ENCODE measurements around the gene PDXK. TPM values are rescaled to one million over a fixed set of nuclear protein-coding genes. Genes with fewer than 3 reads are reported as not detected.

The PDXK gene
- total RNA-seq, 1 donor from 2014 or later = 12.5 TPM

- Histone ChIP-seq H3K4me1 (ENCODE audit: control insufficient read depth in 3 of 3, insufficient read depth in 3 of 3, low read length in 3 of 3) (peaks cover 8 to 15% (median 9%) of the 10 kb centered on the region in 3 donors), H3K4me3 (ENCODE audit: low read length in 3 of 3) (no peak overlapping the region), H3K36me3 (ENCODE audit: control insufficient read depth in 3 of 3, insufficient read depth in 3 of 3, low read length in 3 of 3) (no peaks in the 10 kb centered on the region), H3K27ac (ENCODE audit: low read depth, low read length) (no peak overlapping the region), H3K27me3 (ENCODE audit: control insufficient read depth in 3 of 3, insufficient read depth in 3 of 3, low read length in 3 of 3) (no peaks in the 10 kb centered on the region), H3K9me3 (ENCODE audit: control insufficient read depth in 3 of 3, low read length in 3 of 3) (no peaks in the 10 kb centered on the region), H3K9ac (ENCODE audit: low read depth in 1 of 3, low read length in 3 of 3) (no peak overlapping the region)
Observed at GRCh38 chr21:43779660-43780059, 60.7 kb downstream of the PDXK start.

DNA sequence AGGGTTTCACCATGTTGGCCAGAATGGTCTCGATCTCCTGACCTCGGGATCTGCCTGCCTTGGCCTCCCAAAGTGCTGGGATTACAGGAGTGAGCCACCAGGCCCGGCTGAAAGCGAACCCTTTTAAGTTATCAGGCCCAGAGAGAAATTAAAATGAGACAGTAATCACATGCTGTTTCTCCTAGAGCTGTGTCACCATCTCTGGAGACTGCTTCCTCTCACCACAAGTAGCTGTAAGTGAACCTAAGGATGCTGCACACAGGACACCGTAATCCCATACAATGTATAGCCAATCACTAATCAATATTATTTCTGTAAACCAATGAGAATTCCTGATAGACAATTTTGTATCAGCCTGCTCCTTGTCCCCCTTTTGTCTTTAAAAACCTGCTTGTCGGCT, 62.9 kb downstream of the PDXK start:
- no peak overlapping the region for H3K9ac ChIP-seq (ENCODE audit: low read depth in 1 of 3, low read length in 3 of 3)
- H3K4me3 ChIP-seq (ENCODE audit: low read length in 3 of 3) = no peak overlapping the region
- H3K4me1 ChIP-seq (ENCODE audit: control insufficient read depth in 3 of 3, insufficient read depth in 3 of 3, low read length in 3 of 3) = peaks cover 0 to 3% (median 0%) of the 10 kb centered on the region in 3 donors
- no peaks in the 10 kb centered on the region for H3K36me3 ChIP-seq (ENCODE audit: control insufficient read depth in 3 of 3, insufficient read depth in 3 of 3, low read length in 3 of 3)
- H3K27me3 ChIP-seq (ENCODE audit: control insufficient read depth in 3 of 3, insufficient read depth in 3 of 3, low read length in 3 of 3) = no peaks in the 10 kb centered on the region
- no peak overlapping the region for H3K27ac ChIP-seq (ENCODE audit: low read depth, low read length)
- H3K9me3 ChIP-seq (ENCODE audit: control insufficient read depth in 3 of 3, low read length in 3 of 3) = no peaks in the 10 kb centered on the region

- H3K9me3 ChIP-seq (ENCODE audit: control insufficient read depth in 3 of 3, low read length in 3 of 3) = no peaks in the 10 kb centered on the region
- no peak overlapping the region for H3K9ac ChIP-seq (ENCODE audit: low read depth in 1 of 3, low read length in 3 of 3)
- H3K27ac ChIP-seq (ENCODE audit: low read depth, low read length) = no peak overlapping the region
- H3K36me3 ChIP-seq (ENCODE audit: control insufficient read depth in 3 of 3, insufficient read depth in 3 of 3, low read length in 3 of 3) = no peaks in the 10 kb centered on the region
- H3K27me3 ChIP-seq (ENCODE audit: control insufficient read depth in 3 of 3, insufficient read depth in 3 of 3, low read length in 3 of 3) = no peaks in the 10 kb centered on the region
- H3K4me3 ChIP-seq (ENCODE audit: low read length in 3 of 3) = no peak overlapping the region
- H3K4me1 ChIP-seq (ENCODE audit: control insufficient read depth in 3 of 3, insufficient read depth in 3 of 3, low read length in 3 of 3) = peaks cover 0 to 3% (median 0%) of the 10 kb centered on the region in 3 donors
Observed at GRCh38 chr21:43782431-43783097, 63.6 kb downstream of the PDXK start.

DNA sequence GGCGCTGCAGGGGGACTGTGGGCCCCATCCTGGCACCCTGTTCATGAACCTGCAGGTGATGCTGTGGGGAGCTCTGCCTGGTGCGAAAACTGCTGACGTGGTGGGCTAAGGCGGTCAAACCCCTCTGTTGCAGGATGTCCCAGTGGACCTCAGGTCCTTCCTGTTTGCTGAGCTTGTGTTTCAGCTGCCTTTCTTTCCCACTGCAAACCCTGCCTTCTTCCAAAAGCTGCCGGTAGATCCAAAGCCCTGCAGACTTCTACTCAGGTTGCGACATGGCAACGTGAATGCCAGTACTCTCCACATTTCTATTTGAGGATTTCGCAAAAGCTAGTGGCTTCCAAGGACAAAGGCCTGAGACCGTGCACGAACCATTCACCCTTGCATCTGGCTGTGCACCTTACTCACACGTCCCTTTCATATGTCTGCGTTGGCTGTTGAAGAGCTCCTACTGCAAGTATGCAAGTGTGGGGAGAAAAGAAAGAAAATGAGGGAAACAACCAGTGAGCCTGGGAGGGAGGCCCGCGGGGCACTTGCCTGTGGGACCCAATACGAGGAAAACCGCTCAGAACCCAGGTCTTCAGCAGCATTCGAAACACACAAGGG, 64.3 kb downstream of the PDXK start:
- Histone ChIP-seq H3K4me3 (ENCODE audit: low read length in 3 of 3) (no peak overlapping the region), H3K9me3 (ENCODE audit: control insufficient read depth in 3 of 3, low read length in 3 of 3) (no peaks in the 10 kb centered on the region), H3K9ac (ENCODE audit: low read depth in 1 of 3, low read length in 3 of 3) (no peak overlapping the region), H3K27me3 (ENCODE audit: control insufficient read depth in 3 of 3, insufficient read depth in 3 of 3, low read length in 3 of 3) (no peaks in the 10 kb centered on the region), H3K36me3 (ENCODE audit: control insufficient read depth in 3 of 3, insufficient read depth in 3 of 3, low read length in 3 of 3) (no peaks in the 10 kb centered on the region), H3K4me1 (ENCODE audit: control insufficient read depth in 3 of 3, insufficient read depth in 3 of 3, low read length in 3 of 3) (peaks cover 0 to 3% (median 0%) of the 10 kb centered on the region in 3 donors), H3K27ac (ENCODE audit: low read depth, low read length) (no peak overlapping the region)

DNA sequence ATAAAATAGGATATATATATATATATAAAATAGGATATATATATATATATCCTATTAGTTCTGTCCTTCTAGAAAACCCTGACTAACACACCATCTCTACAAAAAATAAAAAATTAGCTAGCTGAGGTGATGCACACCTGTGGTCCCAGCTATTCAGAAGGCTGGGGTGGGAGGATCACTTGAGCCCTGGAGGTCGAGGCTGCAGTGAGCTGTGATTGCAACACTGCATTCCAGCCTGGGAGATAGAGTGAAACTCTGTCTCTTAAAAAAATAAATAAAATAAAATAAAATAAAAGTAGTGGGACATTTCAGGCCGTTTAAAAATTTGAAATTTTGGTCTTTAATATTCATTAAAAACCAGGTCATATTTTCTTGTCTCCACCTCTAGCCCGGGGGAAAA, 66.2 kb downstream of the PDXK start:
- Histone ChIP-seq H3K9me3 (ENCODE audit: control insufficient read depth in 3 of 3, low read length in 3 of 3) (no peaks in the 10 kb centered on the region), H3K27me3 (ENCODE audit: control insufficient read depth in 3 of 3, insufficient read depth in 3 of 3, low read length in 3 of 3) (no peaks in the 10 kb centered on the region), H3K4me1 (ENCODE audit: control insufficient read depth in 3 of 3, insufficient read depth in 3 of 3, low read length in 3 of 3) (peaks cover 3 to 4% (median 4%) of the 10 kb centered on the region in 3 donors), H3K27ac (ENCODE audit: low read depth, low read length) (no peak overlapping the region), H3K9ac (ENCODE audit: low read depth in 1 of 3, low read length in 3 of 3) (no peak overlapping the region), H3K4me3 (ENCODE audit: low read length in 3 of 3) (no peak overlapping the region), H3K36me3 (ENCODE audit: control insufficient read depth in 3 of 3, insufficient read depth in 3 of 3, low read length in 3 of 3) (no peaks in the 10 kb centered on the region)

- Histone ChIP-seq H3K27me3 (ENCODE audit: control insufficient read depth in 3 of 3, insufficient read depth in 3 of 3, low read length in 3 of 3) (no peaks in the 10 kb centered on the region), H3K9me3 (ENCODE audit: control insufficient read depth in 3 of 3, low read length in 3 of 3) (no peaks in the 10 kb centered on the region), H3K4me3 (ENCODE audit: low read length in 3 of 3) (no peak overlapping the region), H3K9ac (ENCODE audit: low read depth in 1 of 3, low read length in 3 of 3) (no peak overlapping the region), H3K27ac (ENCODE audit: low read depth, low read length) (no peak overlapping the region), H3K4me1 (ENCODE audit: control insufficient read depth in 3 of 3, insufficient read depth in 3 of 3, low read length in 3 of 3) (peaks cover 9 to 16% (median 11%) of the 10 kb centered on the region in 3 donors), H3K36me3 (ENCODE audit: control insufficient read depth in 3 of 3, insufficient read depth in 3 of 3, low read length in 3 of 3) (peaks cover 0 to 3% (median 3%) of the 10 kb centered on the region in 3 donors)
Observed at GRCh38 chr21:43786300-43786806, 67.4 kb downstream of the PDXK start.

DNA sequence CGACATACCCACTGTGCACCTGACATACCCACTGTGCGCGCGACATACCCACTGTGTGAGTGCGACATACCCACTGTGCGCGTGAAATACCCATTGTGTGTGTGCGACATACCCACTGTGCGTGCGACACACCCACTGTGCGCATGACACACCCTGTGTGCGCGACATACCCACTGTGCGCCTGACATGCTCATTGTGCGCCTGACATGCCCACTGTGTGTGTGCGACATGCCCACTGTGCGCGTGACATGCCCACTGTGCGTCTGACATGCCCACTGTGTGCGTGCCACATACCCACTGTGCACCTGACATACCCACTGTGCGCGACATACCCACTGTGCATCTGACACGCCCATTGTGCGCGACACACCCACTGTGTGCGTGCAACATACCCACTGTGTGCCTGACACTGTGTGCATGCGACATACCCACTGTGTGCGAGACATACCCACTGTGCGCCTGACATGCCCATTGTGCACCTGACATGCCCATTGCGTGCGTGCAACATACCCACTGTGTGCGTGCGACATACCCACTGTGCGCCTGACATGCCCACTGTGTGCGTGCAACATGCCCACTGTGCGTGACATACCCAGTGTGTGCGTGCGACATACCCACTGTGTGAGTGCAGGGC, 68.0 kb downstream of the PDXK start:
- peaks cover 4 to 7% (median 5%) of the 10 kb centered on the region in 3 donors for H3K36me3 ChIP-seq (ENCODE audit: control insufficient read depth in 3 of 3, insufficient read depth in 3 of 3, low read length in 3 of 3)
- H3K27me3 ChIP-seq (ENCODE audit: control insufficient read depth in 3 of 3, insufficient read depth in 3 of 3, low read length in 3 of 3) = no peaks in the 10 kb centered on the region
- no peaks in the 10 kb centered on the region for H3K9me3 ChIP-seq (ENCODE audit: control insufficient read depth in 3 of 3, low read length in 3 of 3)
- H3K4me1 ChIP-seq (ENCODE audit: control insufficient read depth in 3 of 3, insufficient read depth in 3 of 3, low read length in 3 of 3) = peaks cover 9 to 16% (median 11%) of the 10 kb centered on the region in 3 donors
- no peak overlapping the region for H3K4me3 ChIP-seq (ENCODE audit: low read length in 3 of 3)
- no peak overlapping the region for H3K27ac ChIP-seq (ENCODE audit: low read depth, low read length)
- no peak overlapping the region for H3K9ac ChIP-seq (ENCODE audit: low read depth in 1 of 3, low read length in 3 of 3)

- peak within 1 kb of the TSS; percentile 83 to 89 (median 87) for H3K9ac ChIP-seq (ENCODE audit: low read depth in 1 of 3, low read length in 3 of 3)
- no peaks in the 10 kb centered on the region for H3K27me3 ChIP-seq (ENCODE audit: control insufficient read depth in 3 of 3, insufficient read depth in 3 of 3, low read length in 3 of 3)
- peak within 1 kb of the TSS; percentile 90 to 98 (median 92) for H3K4me3 ChIP-seq (ENCODE audit: low read length in 3 of 3)
- H3K27ac ChIP-seq (ENCODE audit: low read depth, low read length) = peak within 1 kb of the TSS; percentile 81
- H3K9me3 ChIP-seq (ENCODE audit: control insufficient read depth in 3 of 3, low read length in 3 of 3) = no peaks in the 10 kb centered on the region
- H3K36me3 ChIP-seq (ENCODE audit: control insufficient read depth in 3 of 3, insufficient read depth in 3 of 3, low read length in 3 of 3) = peaks cover 29 to 32% (median 30%) of the 10 kb centered on the region in 3 donors
- H3K4me1 ChIP-seq (ENCODE audit: control insufficient read depth in 3 of 3, insufficient read depth in 3 of 3, low read length in 3 of 3) = peaks cover 9 to 16% (median 11%) of the 10 kb centered on the region in 3 donors
Observed at GRCh38 chr21:43789276-43790009, 70.5 kb downstream of the PDXK start, which contains the start of gene RRP1. Gene RRP1, plus strand, starts transcription at chr21:43789577. Its CDS starts 53 bp downstream, at chr21:43789630.

DNA sequence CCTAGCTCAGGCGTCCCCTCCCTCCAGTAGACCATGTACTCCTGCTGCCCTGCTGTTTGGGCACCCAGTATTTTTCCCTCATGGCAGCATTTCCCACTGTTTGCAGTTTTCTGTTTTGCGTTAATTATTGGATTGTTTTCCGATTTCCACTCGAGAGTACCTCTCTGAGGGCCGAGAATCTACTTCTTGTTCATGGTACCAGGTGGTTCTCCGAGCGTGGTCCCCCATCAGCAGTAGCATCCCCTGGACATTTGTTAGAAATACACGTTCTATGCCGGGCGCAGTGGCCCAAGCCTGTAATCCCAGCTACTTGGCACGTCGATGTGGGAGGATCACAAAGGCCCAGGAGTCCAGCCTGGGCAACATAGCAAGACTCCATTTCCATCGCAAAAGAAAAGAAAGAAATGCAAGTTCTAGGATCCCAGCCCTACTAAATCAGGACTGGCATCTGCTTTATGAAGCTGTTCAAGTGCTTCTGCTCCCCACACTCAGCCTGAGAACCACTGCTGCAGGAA, 71.1 kb downstream of the PDXK start:
- Histone ChIP-seq H3K9me3 (ENCODE audit: control insufficient read depth in 3 of 3, low read length in 3 of 3) (no peaks in the 10 kb centered on the region), H3K9ac (ENCODE audit: low read depth in 1 of 3, low read length in 3 of 3) (peak overlapping the region; percentile 80 to 88 (median 82)), H3K27ac (ENCODE audit: low read depth, low read length) (peak overlapping the region; percentile 81), H3K36me3 (ENCODE audit: control insufficient read depth in 3 of 3, insufficient read depth in 3 of 3, low read length in 3 of 3) (peaks cover 32 to 37% (median 33%) of the 10 kb centered on the region in 3 donors), H3K27me3 (ENCODE audit: control insufficient read depth in 3 of 3, insufficient read depth in 3 of 3, low read length in 3 of 3) (no peaks in the 10 kb centered on the region), H3K4me1 (ENCODE audit: control insufficient read depth in 3 of 3, insufficient read depth in 3 of 3, low read length in 3 of 3) (peaks cover 9 to 16% (median 11%) of the 10 kb centered on the region in 3 donors), H3K4me3 (ENCODE audit: low read length in 3 of 3) (peak overlapping the region; percentile 90 to 98 (median 92))
